ENCODE results near the gene MAP2K5.

- TF ChIP-seq CTCF (IDR thresholded peaks at IDR 0.05; ENCODE audit: poor library complexity, severe bottlenecking) (no peak), REST (IDR thresholded peaks at IDR 0.05; ENCODE audit: borderline replicate concordance) (no peak)
Observed at GRCh38 chr15:67736810-67737209, 194.3 kb downstream of the MAP2K5 start.
